Left colon (tissue), 2 donors: ENCODE measurements around the gene TRIO. TPM values are rescaled to one million over a fixed set of nuclear protein-coding genes. Genes with fewer than 3 reads are reported as not detected.
A peak's percentile ranks its signal among the peaks of the same experiment; 100 is the strongest.

Experiments used
- ATAC-seq: fragments of 200-7000 bp; cut with Tn5 transposase; one replicate; pipeline ENCODE4 v1.9.1; 2020; ENCODE audit warnings: mild to moderate bottlenecking, moderate library complexity
- DNase-seq, 2 donors: peaks; one replicate each; pipeline ENCODE4 v3.0.0-alpha.2; 2020
- intact Hi-C, 2 donors: fragments of 100-400 bp; cut with DNase I in 1 of 2; cut with micrococcal nuclease in 1 of 2; formaldehyde crosslinking; loops; one replicate each; pipeline versions ENCODE4 v1.11.2 to v1.14.0; 2022; cut with DNase I, micrococcal nuclease
- total RNA-seq, 2 donors: library from RNA; stranded (reverse); fragmentation: NEBNext Ultra II Directional; extraction: Animal tissue kit (Norgen Biotek cat#: 25700); gene quantifications; one replicate each; pipeline ENCODE4 v1.2.1, GENCODE V29; 2021
- donor health status: DM: no; HTN: no; CAD: no.
- donor health status: DM: yes; HTN: yes; CAD: no.

TRIO gene
- total RNA-seq, 2 donors from 2014 or later: 140 to 181 TPM

- intact Hi-C loops: no loop called here
- ATAC-seq (peak; percentile 68), DNase-seq (no peak)
These were observed 47.3 kb downstream of the TRIO start for GRCh38 chr5:14190194-14191164.

- no peak for ATAC-seq
- no peak for DNase-seq
- intact Hi-C loops: no loop called here
These were observed 48.2 kb downstream of the TRIO start for GRCh38 chr5:14191325-14191724.

- DNase-seq (no peak), ATAC-seq (no peak)
- intact Hi-C loops: no loop called here
These were observed 50.4 kb downstream of the TRIO start for GRCh38 chr5:14193496-14193895.

- no peak for DNase-seq
- no peak for ATAC-seq
- intact Hi-C loops: no loop called here
These were observed 52.4 kb downstream of the TRIO start for GRCh38 chr5:14195588-14195987.

- ATAC-seq (no peak), DNase-seq (no peak)
- intact Hi-C loops: no loop called here
These were observed 53.9 kb downstream of the TRIO start for GRCh38 chr5:14197056-14197455.

- ATAC-seq (peak; percentile 8), DNase-seq (no peak)
- intact Hi-C loops: loop anchor here in 1 of 2 donors (10.0 kb wide), 1 partner anchor 45 kb away; no protein-coding TSS in a partner anchor
These were observed 56.8 kb downstream of the TRIO start for GRCh38 chr5:14199902-14200301.

GRCh38 chr5:14200312-14200990 is 57.3 kb downstream of the TRIO start:
- intact Hi-C loops: loop anchor here in 1 of 2 donors (10.0 kb wide), 1 partner anchor 46 kb away; no protein-coding TSS in a partner anchor
- ATAC-seq: no peak
- no peak for DNase-seq

GRCh38 chr5:14201325-14202045 is 58.3 kb downstream of the TRIO start:
- intact Hi-C loops: loop anchor here in 1 of 2 donors (10.0 kb wide), 1 partner anchor 47 kb away; no protein-coding TSS in a partner anchor
- DNase-seq (no peak), ATAC-seq (no peak)

GRCh38 chr5:14202462-14202861 is 59.3 kb downstream of the TRIO start:
- no peak for DNase-seq
- intact Hi-C loops: loop anchor here in 1 of 2 donors (10.0 kb wide), 1 partner anchor 48 kb away; no protein-coding TSS in a partner anchor
- ATAC-seq: no peak

GRCh38 chr5:14204011-14204670 is 61.0 kb downstream of the TRIO start:
- DNase-seq (no peak), ATAC-seq (no peak)
- intact Hi-C loops: loop anchor here in 1 of 2 donors (10.0 kb wide), 1 partner anchor 49 kb away; no protein-coding TSS in a partner anchor

- intact Hi-C loops: loop anchor here in 1 of 2 donors (10.0 kb wide), 1 partner anchor 50 kb away; no protein-coding TSS in a partner anchor
- peak; percentile 59 for ATAC-seq
These were observed 61.7 kb downstream of the TRIO start for GRCh38 chr5:14204785-14205321.

GRCh38 chr5:14206028-14206725 is 63.0 kb downstream of the TRIO start:
- DNase-seq (no peak), ATAC-seq (peak; percentile 48)
- intact Hi-C loops: loop anchor here in 1 of 2 donors (10.0 kb wide), 1 partner anchor 51 kb away; no protein-coding TSS in a partner anchor

More at GRCh38 chr5:14204785-14205321, 61.7 kb downstream of the TRIO start:
- DNase-seq: peak; percentile 77 to 84

GRCh38 chr5:14207428-14207827 is 64.3 kb downstream of the TRIO start:
- peak; percentile 52 to 74 for DNase-seq
- peak; percentile 70 for ATAC-seq
- intact Hi-C loops: loop anchor here in 1 of 2 donors (10.0 kb wide), 1 partner anchor 53 kb away; no protein-coding TSS in a partner anchor

- peak; percentile 60 for ATAC-seq
- peak in 1 of 2 donors; percentile 41 for DNase-seq
- intact Hi-C loops: loop anchor here in 1 of 2 donors (10.0 kb wide), 1 partner anchor 54 kb away; no protein-coding TSS in a partner anchor
These were observed 65.2 kb downstream of the TRIO start for GRCh38 chr5:14208071-14209021.

GRCh38 chr5:14209222-14209822 is 66.2 kb downstream of the TRIO start:
- DNase-seq (no peak), ATAC-seq (no peak)
- intact Hi-C loops: loop anchor here in 1 of 2 donors (10.0 kb wide), 1 partner anchor 55 kb away; no protein-coding TSS in a partner anchor
